HepG2 (cell line): ENCODE measurements around the gene TMEM63B. TPM values are rescaled to one million over a fixed set of nuclear protein-coding genes. Genes with fewer than 3 reads are reported as not detected.

Experiments used
- CC2D1A ChIP-seq: sonication (generic); formaldehyde crosslinking; IDR thresholded peaks from 2 replicates; pipeline ENCODE4 v1.8.1; 2023; ENCODE audit warnings: mild to moderate bottlenecking, missing genetic modification reagents
- FIP1L1 ChIP-seq: fragments of 200-400 bp; formaldehyde crosslinking; IDR thresholded peaks from 2 replicates; pipeline ENCODE4 v1.6.1; 2018; ENCODE audit warnings: low read depth, mild to moderate bottlenecking, low read length, moderate library complexity, borderline replicate concordance; ENCODE audit not compliant: insufficient read depth
- FOXK1 ChIP-seq: sonication (generic); formaldehyde crosslinking; IDR thresholded peaks from 2 replicates; pipeline ENCODE4 v1.4.0; 2020; ENCODE audit warnings: low read depth, missing genetic modification reagents, borderline replicate concordance
- IKZF1 ChIP-seq: fragments of 450-650 bp; IDR thresholded peaks from 2 replicates; pipeline ENCODE4 v1.7.1; 2016
- JUND ChIP-seq: sonication (generic); formaldehyde crosslinking; IDR thresholded peaks from 2 replicates; pipeline ENCODE4 v1.8.0; 2022; ENCODE audit warnings: mild to moderate bottlenecking, missing genetic modification reagents
- MXD4 ChIP-seq: IDR thresholded peaks from 2 replicates; pipeline ENCODE4 v1.6.1; 2016; ENCODE audit warnings: mild to moderate bottlenecking, missing biosample characterization, missing genetic modification reagents
- NFYC ChIP-seq: IDR thresholded peaks from 2 replicates; pipeline ENCODE4 v1.6.1; 2016; ENCODE audit warnings: missing genetic modification reagents, missing compliant biosample characterization
- NR3C1 ChIP-seq: sonication (generic); formaldehyde crosslinking; IDR thresholded peaks from 2 replicates; pipeline ENCODE4 v1.4.0; 2020; ENCODE audit warnings: missing genetic modification reagents
- TBL1XR1 ChIP-seq: fragments of 150-350 bp; IDR thresholded peaks from 2 replicates; pipeline ENCODE4 v1.6.1; 2014; ENCODE audit warnings: borderline replicate concordance, low read length; ENCODE audit not compliant: partially characterized antibody
- ZNF180 ChIP-seq: sonication (generic); formaldehyde crosslinking; IDR thresholded peaks from 2 replicates; pipeline ENCODE4 v1.4.0; 2020; ENCODE audit warnings: low read depth, missing genetic modification reagents, borderline replicate concordance
- ZNF260 ChIP-seq: sonication (generic); formaldehyde crosslinking; IDR thresholded peaks from 2 replicates; pipeline ENCODE4 v1.4.0; 2020; ENCODE audit warnings: missing genetic modification reagents, low read depth, mild to moderate bottlenecking, borderline replicate concordance
- ZNF296 ChIP-seq: sonication (generic); formaldehyde crosslinking; conservative IDR thresholded peaks from 2 replicates; pipeline ENCODE4 v1.5.0; 2020; ENCODE audit warnings: mild to moderate bottlenecking, missing genetic modification reagents
- ZNF605 ChIP-seq: sonication (generic); formaldehyde crosslinking; IDR thresholded peaks from 2 replicates; pipeline ENCODE4 v1.8.0; 2022; ENCODE audit warnings: mild to moderate bottlenecking, missing genetic modification reagents
- ZNF616 ChIP-seq: sonication (generic); formaldehyde crosslinking; IDR thresholded peaks from 2 replicates; pipeline ENCODE4 v1.5.0; 2020; ENCODE audit warnings: low read depth, mild to moderate bottlenecking, missing genetic modification reagents
- ZNF629 ChIP-seq: sonication (generic); formaldehyde crosslinking; conservative IDR thresholded peaks from 2 replicates; pipeline ENCODE4 v1.5.0; 2020; ENCODE audit warnings: missing genetic modification reagents
- ZNF709 ChIP-seq: sonication (generic); formaldehyde crosslinking; IDR thresholded peaks from 2 replicates; pipeline ENCODE4 v1.5.0; 2020; ENCODE audit warnings: mild to moderate bottlenecking, missing genetic modification reagents
- ZNF772 ChIP-seq: sonication (generic); formaldehyde crosslinking; IDR thresholded peaks from 2 replicates; pipeline ENCODE4 v1.5.0; 2020; ENCODE audit warnings: mild to moderate bottlenecking, missing genetic modification reagents
- ZNF841 ChIP-seq: sonication (generic); formaldehyde crosslinking; IDR thresholded peaks from 2 replicates; pipeline ENCODE4 v1.8.1; 2023; ENCODE audit warnings: missing genetic modification reagents, borderline replicate concordance
- polyA plus RNA-seq, 8 experiments: library from polyadenylated mRNA; depleted of rRNA in 3 of 8; stranded (reverse) in 7 of 8; unstranded in 1 of 8; fragments of >200 nt; fragmentation: Illumina TruSeq in 4 of 8; extraction: Trizol in 4 of 8; gene quantifications; 2 replicates each; pipeline versions ENCODE4 v1.2.1 to v1.2.3, GENCODE V29; 2011 to 2016; ENCODE audit warnings: low read depth in 4 of 8, missing spikeins in 1 of 8, mixed read lengths in 1 of 8; ENCODE audit not compliant: insufficient read depth in 1 of 8
- total RNA-seq, 5 experiments: library from RNA; depleted of rRNA; stranded (reverse); fragments of >200 nt; fragmentation: Illumina TruSeq; extraction: Trizol; gene quantifications; 2 replicates each; pipeline ENCODE4 v1.2.3, GENCODE V29; 2016; ENCODE audit warnings: low read depth in 1 of 5
- TF ChIP-seq, protein P1 (sequence below): sonication (generic); formaldehyde crosslinking; IDR thresholded peaks from 2 replicates; pipeline ENCODE4 v1.5.1; 2020; ENCODE audit warnings: mild to moderate bottlenecking, missing genetic modification reagents, moderate library complexity
- TF ChIP-seq, protein P2 (sequence below): sonication (generic); formaldehyde crosslinking; IDR thresholded peaks from 2 replicates; pipeline ENCODE4 v1.8.0; 2022; ENCODE audit warnings: missing genetic modification reagents, low read depth, mild to moderate bottlenecking, borderline replicate concordance
- TF ChIP-seq, protein P3 (sequence below): sonication (generic); formaldehyde crosslinking; conservative IDR thresholded peaks from 2 replicates; pipeline ENCODE4 v1.8.0; 2022; ENCODE audit warnings: low read depth, missing genetic modification reagents

The TMEM63B gene
- total and polyA plus RNA-seq, 2 of the 13 experiments (the other 11 are each of a cell fraction or from before 2014, with no cell fraction given) = 27.4 to 75.8 TPM

DNA sequence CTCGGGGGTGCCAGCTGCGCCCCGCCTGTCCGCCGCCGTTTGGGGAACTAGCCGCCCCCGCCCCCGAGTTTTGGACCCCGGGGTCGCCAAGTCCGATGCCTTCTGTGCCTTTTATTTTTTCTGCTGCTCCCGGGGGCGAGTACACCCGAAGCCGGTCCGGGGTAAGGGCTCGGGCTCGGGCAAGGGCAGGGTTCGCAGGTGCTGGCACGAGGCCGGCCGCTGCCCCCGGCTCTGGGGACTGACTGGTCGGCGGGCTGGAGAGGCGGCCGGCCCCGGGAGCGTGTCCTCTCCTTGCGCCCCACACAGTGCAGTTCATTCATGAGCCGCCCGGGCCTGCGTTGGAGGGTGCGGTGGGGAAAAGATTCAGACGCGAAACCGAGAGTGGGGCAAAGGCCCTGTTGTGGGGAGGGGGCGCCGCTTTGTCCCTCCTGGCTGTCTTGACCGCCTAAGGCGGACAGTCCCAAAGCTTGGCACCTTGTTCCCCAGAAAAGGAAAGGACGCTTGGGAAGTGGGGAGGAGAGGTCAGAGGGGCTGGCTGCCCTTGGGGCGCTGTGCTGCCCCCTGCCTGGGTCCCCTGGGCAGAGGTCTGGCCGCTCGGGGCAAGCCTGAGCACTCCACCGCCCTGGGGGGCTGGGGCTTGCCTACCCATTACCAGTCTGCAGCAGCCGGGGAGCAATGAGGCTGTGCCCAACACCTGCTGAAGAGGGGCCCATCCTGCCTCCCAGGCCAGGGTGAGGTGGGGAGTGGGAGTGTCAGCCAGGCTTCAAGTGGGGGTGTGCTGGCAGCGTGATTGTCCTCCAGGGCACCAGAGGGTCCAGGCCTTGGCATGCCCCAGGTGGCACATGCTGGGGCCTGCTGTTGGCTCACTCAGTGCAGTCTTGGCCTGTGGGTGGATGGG is 915 bp downstream of the TMEM63B start (continued):
- TF ChIP-seq ZNF629 (peak; percentile 52), CC2D1A (0 out of 2 replicates have a peak, but pooled peaks have one; percentile 49), NR3C1 (CRISPR knock-in tag) (no peak), ZNF709 (CRISPR knock-in tag) (no peak; the same call in 1 of the 2 replicates), ZNF616 (CRISPR knock-in tag) (no peak), IKZF1 (no peak), ZNF605 (CRISPR knock-in tag) (peak; percentile 97), JUND (CRISPR knock-in tag) (no peak), FIP1L1 (no peak), MXD4 (CRISPR knock-in tag) (no peak), ZNF841 (CRISPR knock-in tag) (no peak), NFYC (CRISPR knock-in tag) (no peak), TBL1XR1 (no peak), FOXK1 (CRISPR knock-in tag) (no peak), ZNF180 (CRISPR knock-in tag) (no peak), ZNF296 (0 out of 2 replicates have a peak, but pooled peaks have one; percentile 34), ZNF772 (CRISPR knock-in tag) (peak; percentile 52; the same call in 1 of the 2 replicates), ZNF260 (CRISPR knock-in tag) (no peak)
- TF ChIP-seq, protein P1, sequence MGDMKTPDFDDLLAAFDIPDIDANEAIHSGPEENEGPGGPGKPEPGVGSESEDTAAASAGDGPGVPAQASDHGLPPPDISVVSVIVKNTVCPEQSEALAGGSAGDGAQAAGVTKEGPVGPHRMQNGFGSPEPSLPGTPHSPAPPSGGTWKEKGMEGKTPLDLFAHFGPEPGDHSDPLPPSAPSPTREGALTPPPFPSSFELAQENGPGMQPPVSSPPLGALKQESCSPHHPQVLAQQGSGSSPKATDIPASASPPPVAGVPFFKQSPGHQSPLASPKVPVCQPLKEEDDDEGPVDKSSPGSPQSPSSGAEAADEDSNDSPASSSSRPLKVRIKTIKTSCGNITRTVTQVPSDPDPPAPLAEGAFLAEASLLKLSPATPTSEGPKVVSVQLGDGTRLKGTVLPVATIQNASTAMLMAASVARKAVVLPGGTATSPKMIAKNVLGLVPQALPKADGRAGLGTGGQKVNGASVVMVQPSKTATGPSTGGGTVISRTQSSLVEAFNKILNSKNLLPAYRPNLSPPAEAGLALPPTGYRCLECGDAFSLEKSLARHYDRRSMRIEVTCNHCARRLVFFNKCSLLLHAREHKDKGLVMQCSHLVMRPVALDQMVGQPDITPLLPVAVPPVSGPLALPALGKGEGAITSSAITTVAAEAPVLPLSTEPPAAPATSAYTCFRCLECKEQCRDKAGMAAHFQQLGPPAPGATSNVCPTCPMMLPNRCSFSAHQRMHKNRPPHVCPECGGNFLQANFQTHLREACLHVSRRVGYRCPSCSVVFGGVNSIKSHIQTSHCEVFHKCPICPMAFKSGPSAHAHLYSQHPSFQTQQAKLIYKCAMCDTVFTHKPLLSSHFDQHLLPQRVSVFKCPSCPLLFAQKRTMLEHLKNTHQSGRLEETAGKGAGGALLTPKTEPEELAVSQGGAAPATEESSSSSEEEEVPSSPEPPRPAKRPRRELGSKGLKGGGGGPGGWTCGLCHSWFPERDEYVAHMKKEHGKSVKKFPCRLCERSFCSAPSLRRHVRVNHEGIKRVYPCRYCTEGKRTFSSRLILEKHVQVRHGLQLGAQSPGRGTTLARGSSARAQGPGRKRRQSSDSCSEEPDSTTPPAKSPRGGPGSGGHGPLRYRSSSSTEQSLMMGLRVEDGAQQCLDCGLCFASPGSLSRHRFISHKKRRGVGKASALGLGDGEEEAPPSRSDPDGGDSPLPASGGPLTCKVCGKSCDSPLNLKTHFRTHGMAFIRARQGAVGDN = peak; percentile 87
- TF ChIP-seq, protein P2, sequence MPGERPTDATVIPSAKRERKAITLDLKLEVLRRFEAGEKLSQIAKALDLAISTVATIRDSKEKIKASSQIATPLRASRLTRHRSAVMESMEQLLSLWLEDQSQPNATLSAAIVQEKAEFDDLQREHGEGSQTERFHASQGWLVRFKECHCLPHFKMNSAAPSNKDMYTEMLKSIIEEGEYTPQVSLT (CRISPR knock-in tag) = no peak
- TF ChIP-seq, protein P3, sequence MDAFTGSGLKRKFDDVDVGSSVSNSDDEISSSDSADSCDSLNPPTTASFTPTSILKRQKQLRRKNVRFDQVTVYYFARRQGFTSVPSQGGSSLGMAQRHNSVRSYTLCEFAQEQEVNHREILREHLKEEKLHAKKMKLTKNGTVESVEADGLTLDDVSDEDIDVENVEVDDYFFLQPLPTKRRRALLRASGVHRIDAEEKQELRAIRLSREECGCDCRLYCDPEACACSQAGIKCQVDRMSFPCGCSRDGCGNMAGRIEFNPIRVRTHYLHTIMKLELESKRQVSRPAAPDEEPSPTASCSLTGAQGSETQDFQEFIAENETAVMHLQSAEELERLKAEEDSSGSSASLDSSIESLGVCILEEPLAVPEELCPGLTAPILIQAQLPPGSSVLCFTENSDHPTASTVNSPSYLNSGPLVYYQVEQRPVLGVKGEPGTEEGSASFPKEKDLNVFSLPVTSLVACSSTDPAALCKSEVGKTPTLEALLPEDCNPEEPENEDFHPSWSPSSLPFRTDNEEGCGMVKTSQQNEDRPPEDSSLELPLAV (CRISPR knock-in tag) = no peak
